HCT116 (cell line): ENCODE results near the gene PIK3R4.

Experiments used
- EZH2 ChIP-seq: fragments of 200-600 bp; sonication (generic); IDR thresholded peaks from 2 replicates; pipeline ENCODE4 v1.6.1; 2017; ENCODE audit warnings: antibody characterized with exemption, mixed run types
- JUND ChIP-seq: IDR thresholded peaks from 2 replicates; pipeline ENCODE4 v1.6.1; 2012
- POLR2A ChIP-seq: IDR thresholded peaks from 2 replicates; pipeline ENCODE4 v1.7.0; 2011; ENCODE audit warnings: borderline replicate concordance; ENCODE audit not compliant: insufficient read depth, insufficient read length; ENCODE audit errors: extremely low read depth
- TCF7L2 ChIP-seq: IDR thresholded peaks from 2 replicates; pipeline ENCODE4 v1.7.0; 2011; ENCODE audit warnings: borderline replicate concordance, inconsistent platforms; ENCODE audit not compliant: insufficient read depth, insufficient read length; ENCODE audit errors: extremely low read depth
- YY1 ChIP-seq: IDR thresholded peaks from 2 replicates; pipeline ENCODE4 v1.6.1; 2011; ENCODE audit warnings: low read length, low read depth, moderate library complexity, mild to moderate bottlenecking; ENCODE audit not compliant: insufficient replicate concordance; ENCODE audit errors: extremely low read depth
- TF ChIP-seq, protein P1 (sequence below), 3 experiments: fragments of 200-600 bp in 1 of 3; sonication (generic) in 1 of 3; IDR thresholded peaks in 2 of 3; conservative IDR thresholded peaks in 1 of 3; 2 replicates each; pipeline ENCODE4 v1.5.1; 2012 to 2017; ENCODE audit warnings: low read depth in 2 of 3, low read length in 2 of 3, antibody characterized with exemption in 1 of 3, borderline replicate concordance in 1 of 3, control low read depth in 1 of 3, mild to moderate bottlenecking in 1 of 3, mixed read lengths in 1 of 3, mixed run types in 1 of 3, moderate library complexity in 1 of 3; ENCODE audit not compliant: insufficient read depth in 1 of 3
- TF ChIP-seq, protein P2 (sequence below): IDR thresholded peaks from 2 replicates; pipeline ENCODE4 v1.6.1; 2012; ENCODE audit warnings: low read depth

DNA sequence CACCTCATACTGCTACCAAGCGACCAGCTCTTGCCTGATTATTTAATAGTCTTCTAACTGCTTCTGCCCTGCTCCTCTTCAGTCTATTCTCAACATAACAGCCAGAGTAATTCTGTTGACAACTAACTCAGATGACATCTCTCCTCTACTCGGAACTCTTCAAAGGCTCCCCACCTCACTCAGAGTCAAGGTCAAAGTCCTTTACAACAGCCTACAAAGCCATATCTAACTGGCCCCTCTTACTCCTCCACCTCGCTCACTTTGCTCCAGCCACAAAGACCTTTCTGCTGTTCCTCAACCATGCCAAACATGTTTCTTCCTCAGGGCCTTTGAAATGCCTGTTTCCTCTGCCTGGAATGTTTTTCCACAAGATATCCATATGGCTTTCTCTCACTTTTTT, 43.6 kb downstream of the PIK3R4 start:
- TF ChIP-seq EZH2 (no peak), JUND (no peak), POLR2A (no peak), TCF7L2 (no peak), YY1 (no peak)
- TF ChIP-seq, protein P1, sequence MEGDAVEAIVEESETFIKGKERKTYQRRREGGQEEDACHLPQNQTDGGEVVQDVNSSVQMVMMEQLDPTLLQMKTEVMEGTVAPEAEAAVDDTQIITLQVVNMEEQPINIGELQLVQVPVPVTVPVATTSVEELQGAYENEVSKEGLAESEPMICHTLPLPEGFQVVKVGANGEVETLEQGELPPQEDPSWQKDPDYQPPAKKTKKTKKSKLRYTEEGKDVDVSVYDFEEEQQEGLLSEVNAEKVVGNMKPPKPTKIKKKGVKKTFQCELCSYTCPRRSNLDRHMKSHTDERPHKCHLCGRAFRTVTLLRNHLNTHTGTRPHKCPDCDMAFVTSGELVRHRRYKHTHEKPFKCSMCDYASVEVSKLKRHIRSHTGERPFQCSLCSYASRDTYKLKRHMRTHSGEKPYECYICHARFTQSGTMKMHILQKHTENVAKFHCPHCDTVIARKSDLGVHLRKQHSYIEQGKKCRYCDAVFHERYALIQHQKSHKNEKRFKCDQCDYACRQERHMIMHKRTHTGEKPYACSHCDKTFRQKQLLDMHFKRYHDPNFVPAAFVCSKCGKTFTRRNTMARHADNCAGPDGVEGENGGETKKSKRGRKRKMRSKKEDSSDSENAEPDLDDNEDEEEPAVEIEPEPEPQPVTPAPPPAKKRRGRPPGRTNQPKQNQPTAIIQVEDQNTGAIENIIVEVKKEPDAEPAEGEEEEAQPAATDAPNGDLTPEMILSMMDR (IDR thresholded peaks at IDR 0.05 in 2 of 3, conservative IDR thresholded peaks at IDR 0.05 in 1 of 3; ENCODE audit: borderline replicate concordance in 1 of 3, insufficient read depth in 1 of 3, low read depth in 2 of 3, low read length in 2 of 3) = no peak
- TF ChIP-seq, protein P2, sequence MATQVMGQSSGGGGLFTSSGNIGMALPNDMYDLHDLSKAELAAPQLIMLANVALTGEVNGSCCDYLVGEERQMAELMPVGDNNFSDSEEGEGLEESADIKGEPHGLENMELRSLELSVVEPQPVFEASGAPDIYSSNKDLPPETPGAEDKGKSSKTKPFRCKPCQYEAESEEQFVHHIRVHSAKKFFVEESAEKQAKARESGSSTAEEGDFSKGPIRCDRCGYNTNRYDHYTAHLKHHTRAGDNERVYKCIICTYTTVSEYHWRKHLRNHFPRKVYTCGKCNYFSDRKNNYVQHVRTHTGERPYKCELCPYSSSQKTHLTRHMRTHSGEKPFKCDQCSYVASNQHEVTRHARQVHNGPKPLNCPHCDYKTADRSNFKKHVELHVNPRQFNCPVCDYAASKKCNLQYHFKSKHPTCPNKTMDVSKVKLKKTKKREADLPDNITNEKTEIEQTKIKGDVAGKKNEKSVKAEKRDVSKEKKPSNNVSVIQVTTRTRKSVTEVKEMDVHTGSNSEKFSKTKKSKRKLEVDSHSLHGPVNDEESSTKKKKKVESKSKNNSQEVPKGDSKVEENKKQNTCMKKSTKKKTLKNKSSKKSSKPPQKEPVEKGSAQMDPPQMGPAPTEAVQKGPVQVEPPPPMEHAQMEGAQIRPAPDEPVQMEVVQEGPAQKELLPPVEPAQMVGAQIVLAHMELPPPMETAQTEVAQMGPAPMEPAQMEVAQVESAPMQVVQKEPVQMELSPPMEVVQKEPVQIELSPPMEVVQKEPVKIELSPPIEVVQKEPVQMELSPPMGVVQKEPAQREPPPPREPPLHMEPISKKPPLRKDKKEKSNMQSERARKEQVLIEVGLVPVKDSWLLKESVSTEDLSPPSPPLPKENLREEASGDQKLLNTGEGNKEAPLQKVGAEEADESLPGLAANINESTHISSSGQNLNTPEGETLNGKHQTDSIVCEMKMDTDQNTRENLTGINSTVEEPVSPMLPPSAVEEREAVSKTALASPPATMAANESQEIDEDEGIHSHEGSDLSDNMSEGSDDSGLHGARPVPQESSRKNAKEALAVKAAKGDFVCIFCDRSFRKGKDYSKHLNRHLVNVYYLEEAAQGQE = no peak
